ENCODE data around the gene ILF2.

The ILF2 gene

DNA sequence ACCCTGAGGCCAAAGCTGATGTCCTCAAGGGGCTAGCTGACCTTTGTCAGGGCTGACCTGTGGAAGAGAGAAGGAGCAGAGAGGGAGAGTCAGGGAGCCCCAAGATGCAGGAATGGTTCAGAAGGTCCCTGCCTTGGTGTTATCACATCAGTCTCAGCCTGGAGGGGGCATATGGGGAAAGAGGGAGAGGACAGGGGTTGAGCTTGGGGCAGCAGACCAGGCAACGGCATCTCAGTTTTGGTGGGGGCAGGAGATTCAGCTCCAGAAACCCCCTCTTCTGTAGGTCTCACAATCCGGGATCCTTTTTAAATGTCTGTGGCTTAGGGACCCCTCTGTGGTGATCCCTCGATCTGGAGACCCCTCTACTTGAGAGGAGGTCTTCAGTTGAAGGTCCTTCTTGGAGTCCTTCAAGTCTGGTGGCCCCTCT, 44.3 kb downstream of the ILF2 start:
- no peak for DNase-seq

DNA sequence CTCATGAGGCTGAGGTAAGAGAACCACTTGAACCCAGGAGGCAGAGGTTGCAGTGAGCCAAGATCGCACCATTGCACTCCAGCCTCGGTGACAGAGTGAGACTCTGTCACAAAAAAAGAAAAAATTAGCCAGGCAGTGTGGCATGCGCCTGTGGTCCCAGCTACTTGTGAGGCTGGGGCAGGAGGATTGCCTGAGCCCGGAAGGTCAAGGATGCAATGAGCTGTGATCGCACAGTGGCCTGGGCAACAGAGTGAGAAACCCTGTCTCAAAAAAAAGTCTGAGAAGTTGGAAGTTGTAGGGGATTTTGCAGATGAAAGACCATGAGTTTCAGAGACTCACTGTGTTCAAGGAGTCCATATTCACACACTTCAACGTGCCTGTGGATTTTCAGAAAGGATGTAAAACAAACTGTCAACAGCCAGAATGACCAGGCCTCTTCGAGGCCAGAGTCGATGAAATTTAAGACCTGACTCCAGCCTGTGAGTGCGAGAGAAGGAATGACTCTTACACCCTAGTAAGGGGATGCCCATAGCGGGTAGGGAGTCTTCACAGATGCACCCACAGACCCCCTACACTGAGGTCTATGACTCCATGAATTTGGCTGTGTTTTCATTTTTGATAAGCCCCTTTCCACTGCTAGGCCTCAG, 45.7 kb downstream of the ILF2 start:
- DNase-seq: no peak

DNA sequence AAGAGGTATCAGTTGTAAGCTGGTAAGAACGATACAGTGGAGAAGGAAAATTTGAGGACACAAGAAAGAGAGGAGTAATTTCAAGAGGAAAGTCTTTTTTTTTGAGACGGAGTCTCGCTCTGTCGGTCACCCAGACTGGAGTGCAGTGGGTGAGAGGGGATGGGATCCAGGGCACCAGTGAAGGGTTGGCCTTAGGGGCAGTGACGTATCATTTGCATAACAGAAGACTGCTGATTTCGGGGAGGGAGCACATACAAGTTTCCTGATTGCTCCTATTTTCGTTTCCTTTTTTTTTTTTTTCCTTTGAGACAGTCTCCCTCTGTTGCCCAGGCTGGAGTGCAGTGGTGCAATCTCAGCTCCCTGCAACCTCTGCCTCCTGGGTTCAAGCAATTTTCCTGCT, 47.7 kb downstream of the ILF2 start:
- no peak for DNase-seq

- DNase-seq: no peak
Observed at GRCh38 chr1:153619171-153619570, 51.6 kb downstream of the ILF2 start.

DNA sequence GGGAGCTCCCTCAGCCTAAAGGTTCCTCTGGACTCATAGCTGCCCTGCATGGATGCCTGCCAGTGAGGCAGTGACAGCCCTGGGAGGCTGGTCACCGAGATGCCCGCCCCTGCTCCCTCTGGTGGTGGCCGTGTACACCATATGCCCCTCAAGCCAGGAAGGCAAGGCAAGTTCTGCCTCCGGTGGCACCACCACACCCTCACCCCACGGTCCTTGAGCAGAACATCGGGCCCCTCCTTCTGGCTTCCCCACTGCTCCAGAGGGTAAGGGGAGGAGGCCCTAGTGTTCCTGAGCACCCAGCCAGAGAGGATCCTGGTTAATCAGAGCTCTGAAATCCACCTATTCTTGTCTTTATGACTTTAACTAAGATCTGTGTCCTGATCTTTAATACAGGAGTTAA, 53.1 kb downstream of the ILF2 start:
- DNase-seq: no peak

DNA sequence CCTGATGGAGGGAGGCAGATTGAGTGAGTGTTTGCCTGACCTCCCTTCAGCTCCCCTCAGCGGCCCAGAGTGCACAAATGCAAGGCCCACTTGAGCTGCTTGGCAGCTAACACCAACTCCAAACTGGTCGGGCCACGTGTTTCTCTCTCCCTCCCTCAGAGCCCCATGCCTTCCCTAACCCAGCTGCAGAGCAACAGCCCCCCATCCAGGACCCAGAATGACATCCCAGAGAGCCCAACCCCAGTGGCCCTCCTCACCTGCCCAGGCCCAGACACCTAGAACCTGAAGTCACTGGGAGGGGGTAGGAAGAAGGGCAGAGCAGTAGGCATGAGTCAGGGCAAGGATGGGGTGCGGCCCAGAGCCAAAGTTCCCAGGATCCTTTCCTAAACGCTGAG, 53.9 kb downstream of the ILF2 start:
- DNase-seq: peak; percentile 14

- peak; percentile 23 for DNase-seq
Observed at GRCh38 chr1:153616144-153616916, 54.5 kb downstream of the ILF2 start, which contains the start of gene S100A14. Gene S100A14 (minus strand): TSS chr1:153616325. CDS start chr1:153615858, 467 bp downstream.

GRCh38 chr1:153615406-153615805, 55.4 kb downstream of the ILF2 start:
- DNase-seq: no peak

- DNase-seq: no peak
Observed at GRCh38 chr1:153614906-153615305, 55.9 kb downstream of the ILF2 start.

- DNase-seq: no peak
Observed at GRCh38 chr1:153614189-153614900, 56.4 kb downstream of the ILF2 start.

- DNase-seq: no peak
Observed at GRCh38 chr1:153613406-153613805, 57.4 kb downstream of the ILF2 start.

GRCh38 chr1:153612755-153613331, 58.0 kb downstream of the ILF2 start, which contains the start of gene S100A16:
Gene S100A16 (minus strand): TSS chr1:153613137. CDS start chr1:153608151, 4,986 bp downstream.
- no peak for DNase-seq

DNA sequence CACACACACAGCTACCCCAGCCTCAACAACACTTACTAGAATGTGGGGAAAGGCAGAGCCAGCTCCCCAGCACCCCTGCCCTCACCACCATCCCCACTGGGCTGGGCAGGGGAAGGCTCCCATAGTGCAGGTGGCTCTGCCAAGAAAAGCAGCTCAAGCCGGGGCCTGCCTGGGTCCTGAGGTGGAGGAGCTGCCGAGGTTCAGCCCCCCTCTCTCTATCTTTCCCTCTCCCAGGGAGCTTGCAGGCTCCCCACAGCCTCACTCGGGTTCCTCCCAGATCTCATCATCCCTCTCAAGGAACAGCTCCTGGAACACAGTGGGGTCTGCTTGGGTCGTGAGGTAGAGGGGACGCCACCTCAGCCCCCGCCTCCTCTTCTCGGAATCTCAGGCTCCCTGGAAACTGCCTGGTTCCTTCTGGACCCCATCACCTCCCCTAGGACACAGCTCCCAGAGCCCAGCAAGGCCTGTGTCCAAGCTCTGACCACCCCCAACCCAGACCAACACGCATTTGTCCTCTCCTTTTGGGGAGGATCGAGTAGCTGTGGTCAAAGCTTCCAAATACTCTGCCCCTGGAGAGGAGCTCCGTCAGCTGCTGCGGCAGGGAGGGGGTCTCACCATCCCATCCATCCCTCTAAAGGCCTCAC, 58.6 kb downstream of the ILF2 start:
- no peak for DNase-seq
